Measurements from ENCODE around the gene OR10H4.

DNA sequence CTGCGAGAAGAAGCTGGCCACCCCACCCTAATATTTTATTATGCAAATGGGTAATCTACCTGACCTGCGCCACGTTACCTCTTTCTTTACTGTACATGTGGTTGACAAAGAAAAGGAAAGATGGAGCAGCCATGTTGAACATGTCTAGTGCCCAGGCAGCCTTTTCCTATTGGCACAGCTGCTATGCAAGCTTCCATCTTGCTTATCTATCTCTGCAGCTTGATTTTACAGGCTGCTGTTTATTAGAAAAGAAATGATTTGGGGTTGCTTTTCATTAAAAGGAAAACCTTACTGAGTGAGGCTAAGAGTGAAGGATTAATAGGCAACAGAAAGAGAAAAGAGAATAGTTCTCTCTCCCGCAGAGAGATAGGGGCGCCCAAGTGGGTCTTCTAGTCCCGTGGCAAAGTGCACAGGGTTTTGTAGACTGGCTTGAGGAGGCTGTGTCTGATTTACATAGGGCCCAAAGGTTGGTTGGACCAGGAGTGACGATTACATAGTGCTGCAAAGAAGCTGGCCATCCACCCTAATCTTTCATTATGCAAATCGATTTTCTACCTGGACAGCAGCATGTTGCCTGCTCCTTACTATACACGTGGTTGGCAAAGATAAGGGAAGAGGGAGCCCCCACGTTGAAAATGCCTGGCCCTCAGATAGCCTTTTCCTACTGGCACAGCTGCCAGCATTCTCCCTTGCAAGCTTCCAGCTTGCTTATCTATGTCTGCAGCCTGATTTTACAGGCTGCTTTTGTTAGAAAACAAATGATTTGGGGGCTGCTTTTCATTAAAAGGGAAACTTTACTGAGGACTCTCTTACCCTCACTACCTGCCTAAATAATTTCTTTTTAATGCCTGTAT, 28.3 kb downstream of the OR10H4 start:
- TF ChIP-seq ZNF776 (CRISPR knock-in tag; IDR thresholded peaks at IDR 0.05) (no peak), NR3C1 (CRISPR knock-in tag; IDR thresholded peaks at IDR 0.05) (no peak), ZNF12 (CRISPR knock-in tag; IDR thresholded peaks at IDR 0.05) (no peak), AHR (CRISPR knock-in tag; IDR thresholded peaks at IDR 0.05) (no peak), MYC (CRISPR knock-in tag; IDR thresholded peaks at IDR 0.05; ENCODE audit: borderline replicate concordance) (no peak), ZNF564 (CRISPR knock-in tag; IDR thresholded peaks at IDR 0.05) (no peak), JDP2 (CRISPR knock-in tag; IDR thresholded peaks at IDR 0.05; ENCODE audit: borderline replicate concordance) (no peak), MTF1 (CRISPR knock-in tag; IDR thresholded peaks at IDR 0.05) (no peak), MAZ (IDR thresholded peaks at IDR 0.05; ENCODE audit: borderline replicate concordance, low read depth, low read length) (no peak), MAZ (CRISPR knock-in tag; IDR thresholded peaks at IDR 0.05; ENCODE audit: low read depth) (no peak), BHLHE40 (IDR thresholded peaks at IDR 0.05; ENCODE audit: low read length) (no peak), REST (IDR thresholded peaks at IDR 0.05; ENCODE audit: borderline replicate concordance in 1 of 2, low read depth in 1 of 2, low read length in 2 of 2) (no peak)

Data from HepG2 (cell line).